Measurements from ENCODE around the gene ENPP1.

The ENPP1 gene

GRCh38 chr6:131765081-131765803, 42.6 kb upstream of the ENPP1 start:
- TF ChIP-seq, protein P1, sequence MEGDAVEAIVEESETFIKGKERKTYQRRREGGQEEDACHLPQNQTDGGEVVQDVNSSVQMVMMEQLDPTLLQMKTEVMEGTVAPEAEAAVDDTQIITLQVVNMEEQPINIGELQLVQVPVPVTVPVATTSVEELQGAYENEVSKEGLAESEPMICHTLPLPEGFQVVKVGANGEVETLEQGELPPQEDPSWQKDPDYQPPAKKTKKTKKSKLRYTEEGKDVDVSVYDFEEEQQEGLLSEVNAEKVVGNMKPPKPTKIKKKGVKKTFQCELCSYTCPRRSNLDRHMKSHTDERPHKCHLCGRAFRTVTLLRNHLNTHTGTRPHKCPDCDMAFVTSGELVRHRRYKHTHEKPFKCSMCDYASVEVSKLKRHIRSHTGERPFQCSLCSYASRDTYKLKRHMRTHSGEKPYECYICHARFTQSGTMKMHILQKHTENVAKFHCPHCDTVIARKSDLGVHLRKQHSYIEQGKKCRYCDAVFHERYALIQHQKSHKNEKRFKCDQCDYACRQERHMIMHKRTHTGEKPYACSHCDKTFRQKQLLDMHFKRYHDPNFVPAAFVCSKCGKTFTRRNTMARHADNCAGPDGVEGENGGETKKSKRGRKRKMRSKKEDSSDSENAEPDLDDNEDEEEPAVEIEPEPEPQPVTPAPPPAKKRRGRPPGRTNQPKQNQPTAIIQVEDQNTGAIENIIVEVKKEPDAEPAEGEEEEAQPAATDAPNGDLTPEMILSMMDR (conservative IDR thresholded peaks at IDR 0.05; ENCODE audit: low read length) = no peak
- no peak overlapping the region for H3K4me3 ChIP-seq (ENCODE audit: low read length)
- peak; percentile 96 for DNase-seq (ENCODE audit: low read depth)

DNA sequence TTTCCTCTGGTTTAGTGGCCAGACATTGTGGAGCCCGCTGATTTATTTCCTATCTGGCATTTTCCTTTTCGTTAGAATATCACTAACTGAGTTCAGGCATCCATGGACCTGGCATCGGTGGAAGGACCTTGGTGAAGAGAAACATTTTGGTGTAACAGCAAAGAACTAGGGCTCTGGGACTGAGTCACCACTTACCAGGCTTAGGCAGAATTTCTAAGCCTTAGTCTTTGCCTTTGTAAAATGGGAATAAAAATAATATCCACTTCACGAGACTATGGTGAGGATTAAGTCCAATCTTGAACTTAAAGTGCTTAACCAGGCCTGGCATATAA, 42.0 kb upstream of the ENPP1 start:
- TF ChIP-seq, protein P1 (conservative IDR thresholded peaks at IDR 0.05; ENCODE audit: low read length) = no peak
- no peak for DNase-seq (ENCODE audit: low read depth)
- no peak overlapping the region for H3K4me3 ChIP-seq (ENCODE audit: low read length)

GRCh38 chr6:131766631-131767030, 41.2 kb upstream of the ENPP1 start:
- TF ChIP-seq, protein P1 (conservative IDR thresholded peaks at IDR 0.05; ENCODE audit: low read length) = no peak
- no peak for DNase-seq (ENCODE audit: low read depth)

DNA sequence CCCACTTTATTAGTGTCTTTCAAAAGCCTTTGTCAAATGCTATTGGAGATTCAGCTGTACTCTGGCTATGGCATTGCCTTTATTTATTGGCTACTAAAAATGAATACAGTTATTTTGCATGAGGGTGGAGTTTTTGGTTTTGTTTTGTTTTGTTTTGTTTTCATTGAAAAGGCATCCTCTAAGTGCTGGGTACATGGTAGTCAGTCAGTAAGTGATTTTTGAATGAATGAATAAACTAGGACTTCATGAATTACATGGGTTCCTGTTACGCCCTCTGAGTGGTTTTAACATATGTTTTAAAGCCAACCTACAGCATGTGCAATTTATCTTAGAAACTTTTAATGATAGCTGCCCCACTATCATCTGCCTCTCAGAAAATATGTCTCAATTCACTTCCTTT, 38.9 kb upstream of the ENPP1 start:
- H3K4me3 ChIP-seq (ENCODE audit: low read length) = no peak overlapping the region
- DNase-seq (ENCODE audit: low read depth) = no peak

More at GRCh38 chr6:131766631-131767030, 41.2 kb upstream of the ENPP1 start:
- no peak overlapping the region for H3K4me3 ChIP-seq (ENCODE audit: low read length)

DNA sequence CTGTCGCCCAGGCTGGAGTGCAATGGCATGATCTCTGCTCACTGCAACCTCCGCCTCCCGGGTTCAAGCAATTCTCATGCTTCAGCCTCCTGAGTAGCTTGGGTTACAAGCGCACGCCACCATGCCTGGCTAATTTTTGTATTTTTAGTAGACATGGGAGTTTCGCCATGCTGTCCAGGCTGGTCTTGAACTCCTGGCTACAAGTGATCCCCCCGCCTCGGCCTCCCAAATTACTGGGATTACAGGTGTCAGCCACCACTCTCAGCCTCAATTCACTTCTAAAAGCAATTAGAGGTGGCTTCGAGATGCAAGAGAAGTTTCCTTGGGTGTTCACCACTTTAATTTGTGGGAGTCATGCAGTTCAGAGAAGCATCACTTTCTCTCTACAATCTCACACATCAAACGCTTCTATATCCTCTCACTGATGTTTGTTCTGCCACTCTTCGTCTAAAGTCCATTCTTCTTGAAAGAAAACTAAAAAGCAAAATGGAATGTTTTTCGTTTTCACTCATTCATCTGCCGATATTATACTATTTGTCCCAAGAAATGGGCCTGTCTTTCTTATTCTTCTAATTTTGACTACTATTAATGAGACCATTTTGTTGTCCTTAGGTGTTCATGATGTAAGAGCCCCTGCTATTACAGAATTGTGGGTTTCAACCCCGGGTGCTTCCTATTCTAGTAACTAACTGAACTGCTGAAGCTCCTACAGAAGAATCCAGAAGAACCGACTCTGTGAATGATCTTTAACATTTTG, 38.3 kb upstream of the ENPP1 start:
- H3K4me3 ChIP-seq (ENCODE audit: low read length) = no peak overlapping the region
- TF ChIP-seq, protein P1 (conservative IDR thresholded peaks at IDR 0.05; ENCODE audit: low read length) = no peak
- DNase-seq (ENCODE audit: low read depth) = no peak

More for the DNA sequence above, 38.9 kb upstream of the ENPP1 start:
- TF ChIP-seq, protein P1 (conservative IDR thresholded peaks at IDR 0.05; ENCODE audit: low read length) = no peak

DNA sequence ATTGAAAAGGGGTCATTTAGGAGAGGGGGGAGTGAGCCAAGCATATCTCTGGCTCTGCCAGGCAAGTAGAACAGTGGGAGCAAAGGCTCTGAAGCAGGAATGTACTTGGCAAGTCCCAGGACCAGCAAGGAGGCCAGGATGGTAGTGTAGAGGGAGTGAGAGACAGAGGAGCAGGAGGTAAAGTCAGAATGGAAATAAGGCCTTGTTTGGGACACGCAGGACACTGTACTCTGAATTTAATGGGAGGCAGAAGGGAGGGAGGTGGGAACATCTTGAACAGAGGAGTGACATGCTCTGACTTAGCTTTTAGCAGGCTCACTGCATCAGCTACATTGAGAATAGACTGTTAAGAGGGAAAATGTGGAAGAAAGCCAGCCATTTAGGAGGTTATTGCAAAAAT, 37.0 kb upstream of the ENPP1 start:
- H3K4me3 ChIP-seq (ENCODE audit: low read length) = no peak overlapping the region
- DNase-seq (ENCODE audit: low read depth) = no peak

More for the DNA sequence above, 37.0 kb upstream of the ENPP1 start:
- TF ChIP-seq, protein P1 (conservative IDR thresholded peaks at IDR 0.05; ENCODE audit: low read length) = no peak
